GM21576 (cell line): Measurements from ENCODE around the gene CSGALNACT2.
"Not testable (repeated sequence)": the region's sequence is repeated elsewhere in the genome, so short reads cannot be mapped to it uniquely, and the experiment has no call there.

Source experiments
- ATAC-seq: cut with Tn5 transposase; IDR thresholded peaks from one replicate; pipeline ENCODE4 v1.9.1; 2021; ENCODE audit warnings: mild to moderate bottlenecking, moderate library complexity; ENCODE audit not compliant: unreplicated experiment

The CSGALNACT2 gene, protein sequence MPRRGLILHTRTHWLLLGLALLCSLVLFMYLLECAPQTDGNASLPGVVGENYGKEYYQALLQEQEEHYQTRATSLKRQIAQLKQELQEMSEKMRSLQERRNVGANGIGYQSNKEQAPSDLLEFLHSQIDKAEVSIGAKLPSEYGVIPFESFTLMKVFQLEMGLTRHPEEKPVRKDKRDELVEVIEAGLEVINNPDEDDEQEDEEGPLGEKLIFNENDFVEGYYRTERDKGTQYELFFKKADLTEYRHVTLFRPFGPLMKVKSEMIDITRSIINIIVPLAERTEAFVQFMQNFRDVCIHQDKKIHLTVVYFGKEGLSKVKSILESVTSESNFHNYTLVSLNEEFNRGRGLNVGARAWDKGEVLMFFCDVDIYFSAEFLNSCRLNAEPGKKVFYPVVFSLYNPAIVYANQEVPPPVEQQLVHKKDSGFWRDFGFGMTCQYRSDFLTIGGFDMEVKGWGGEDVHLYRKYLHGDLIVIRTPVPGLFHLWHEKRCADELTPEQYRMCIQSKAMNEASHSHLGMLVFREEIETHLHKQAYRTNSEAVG

DNA sequence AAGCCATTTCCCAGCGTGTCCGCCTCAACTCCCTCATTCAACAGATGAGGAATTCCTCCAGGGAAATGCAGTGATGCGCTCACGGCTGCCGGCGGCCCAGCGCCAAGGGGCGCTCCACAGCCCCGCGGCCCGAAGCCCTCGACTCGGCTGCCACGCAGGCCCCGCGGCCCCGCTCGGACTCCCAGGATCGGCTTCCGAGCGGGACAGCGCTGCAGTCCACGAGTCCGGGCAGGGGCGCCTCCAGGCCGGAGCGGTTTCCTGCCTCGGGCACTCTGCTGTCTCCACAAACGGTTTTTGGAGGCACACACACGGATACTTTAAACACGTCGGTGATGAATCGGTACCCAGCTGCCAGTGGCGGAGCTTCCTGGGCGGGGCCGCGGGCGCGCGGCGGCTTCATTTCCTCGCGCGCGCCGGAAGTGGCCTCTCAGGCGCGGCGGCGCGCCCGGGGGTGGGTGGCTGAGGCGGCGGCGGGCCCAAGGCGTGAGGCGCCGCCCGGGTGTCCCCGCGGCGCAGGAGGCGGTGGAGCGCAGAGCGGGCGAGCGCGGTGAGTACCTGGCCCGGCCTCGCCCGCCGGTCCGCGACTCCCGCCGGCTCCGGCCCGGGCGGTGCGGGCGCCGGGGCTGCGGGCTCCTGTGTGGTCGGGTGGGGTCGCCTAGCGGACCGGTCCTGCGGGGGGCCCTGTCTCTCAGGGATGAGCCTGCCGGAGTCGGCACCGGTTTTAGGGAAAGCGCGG is at the start of gene CSGALNACT2:
Gene CSGALNACT2 (plus strand): TSS at position 425 of the 736 bp plus-strand sequence. CDS start 16,705 bp downstream, outside the sequence.
- ATAC-seq = peak; percentile 54

DNA sequence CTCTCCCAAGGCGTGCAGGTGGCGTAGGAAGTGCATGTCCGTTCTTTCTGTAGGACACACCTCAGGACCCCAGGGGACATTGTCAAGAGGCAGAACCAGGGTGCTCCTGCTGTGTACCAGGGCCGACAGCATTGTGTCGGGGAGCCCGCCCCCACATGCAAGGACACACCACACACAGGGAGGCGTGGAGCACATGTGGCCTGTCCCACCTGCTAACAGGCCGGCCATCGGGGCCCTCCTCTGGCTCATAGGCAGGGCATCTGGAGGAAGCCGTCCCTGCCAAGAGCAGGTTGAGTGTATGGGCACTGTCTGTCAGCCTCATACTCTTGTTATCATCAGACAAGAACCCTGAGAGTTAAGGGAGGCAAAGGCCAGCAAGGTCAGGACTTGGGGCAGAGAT is 48.7 kb upstream of the CSGALNACT2 start:
- ATAC-seq = no peak

DNA sequence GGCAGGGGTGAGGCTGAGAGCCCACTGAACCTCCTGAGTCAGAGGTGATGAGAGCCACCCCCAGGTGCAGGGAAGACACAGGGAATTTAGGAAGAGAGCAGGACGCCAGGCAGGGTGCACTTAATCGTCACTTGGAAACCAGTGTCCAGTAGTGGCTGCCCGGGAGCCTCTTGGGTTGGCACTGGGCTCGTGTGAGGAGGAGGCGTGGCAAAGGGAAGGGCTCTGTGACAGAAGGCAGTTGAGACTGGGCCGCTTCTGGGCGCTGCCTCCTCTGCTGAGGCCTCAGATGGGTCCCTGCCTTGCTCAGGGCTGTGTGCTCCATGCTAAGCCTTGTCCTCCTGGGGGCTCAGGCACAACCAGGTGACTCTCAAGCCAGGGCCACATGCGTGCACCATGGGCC is 48.1 kb upstream of the CSGALNACT2 start:
- ATAC-seq = no peak

DNA sequence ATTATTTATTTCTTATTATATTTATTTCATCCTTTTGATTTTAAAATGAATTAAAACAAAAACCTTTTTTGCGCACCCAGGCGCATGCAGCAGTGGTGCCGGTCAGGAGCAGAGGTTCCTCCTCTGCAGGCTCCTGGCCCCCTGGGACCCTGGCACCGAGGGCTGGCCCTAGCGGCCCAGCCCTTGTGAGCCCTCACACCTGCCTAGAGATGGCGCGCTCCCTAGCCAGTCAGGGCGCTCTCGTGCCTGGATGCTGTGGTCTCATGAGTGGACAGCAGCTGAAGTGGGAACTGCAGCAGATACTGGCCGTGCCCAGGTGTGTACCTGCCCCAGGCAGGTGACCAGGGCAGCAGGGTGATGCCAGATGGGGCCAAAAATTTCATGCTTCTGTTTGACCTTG is 47.6 kb upstream of the CSGALNACT2 start:
- ATAC-seq = no peak

DNA sequence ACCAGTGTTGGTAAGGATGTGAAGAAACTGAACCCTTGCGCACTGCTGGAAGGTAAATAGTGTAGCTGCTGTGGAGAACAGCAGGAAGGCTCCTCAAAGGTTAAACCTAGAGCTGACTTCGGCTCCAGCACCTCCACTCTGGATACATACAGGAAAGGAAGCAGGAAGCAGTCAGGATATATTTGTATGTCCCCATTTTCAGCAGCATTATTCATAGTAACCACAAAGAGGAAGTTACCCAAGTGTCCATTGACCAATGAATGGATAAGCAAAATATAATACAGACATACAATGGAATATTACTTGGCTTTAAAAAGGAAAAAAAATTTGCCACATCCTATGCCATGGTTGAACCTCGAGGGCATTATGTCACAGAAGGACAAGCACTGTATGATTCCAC is 46.4 kb upstream of the CSGALNACT2 start:
- ATAC-seq = no peak

DNA sequence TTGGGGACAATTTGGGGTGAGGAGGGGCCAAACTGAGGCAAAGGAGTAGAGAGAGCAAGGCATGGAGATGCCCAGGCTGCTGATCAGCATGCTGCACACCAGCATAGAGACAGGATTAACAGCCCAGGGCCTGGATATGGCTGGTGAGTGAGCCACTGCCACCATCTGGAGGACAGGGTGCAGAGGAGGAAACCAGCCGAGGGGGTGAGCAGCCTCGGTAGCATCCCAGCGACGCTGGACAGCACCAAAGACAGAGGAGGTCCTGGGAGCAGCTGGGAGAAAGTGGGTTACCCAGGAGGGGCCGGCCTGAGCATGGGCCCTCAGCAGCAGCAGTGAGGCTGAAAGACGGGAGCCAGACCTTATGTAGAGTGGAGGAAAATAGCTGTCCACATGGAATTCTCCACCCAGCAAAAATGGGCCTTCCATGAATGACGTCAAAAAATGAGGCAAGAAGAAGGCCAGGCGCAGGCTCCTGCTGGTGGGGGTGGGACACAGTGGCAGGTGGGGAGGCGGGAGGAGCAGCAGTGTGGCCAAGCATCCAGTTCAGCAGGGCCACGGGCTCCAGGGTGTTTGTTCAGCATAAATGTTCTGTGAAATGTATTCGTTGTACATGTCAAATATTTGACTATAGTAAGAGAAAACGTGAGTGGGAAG is 44.7 kb upstream of the CSGALNACT2 start:
- no peak for ATAC-seq

DNA sequence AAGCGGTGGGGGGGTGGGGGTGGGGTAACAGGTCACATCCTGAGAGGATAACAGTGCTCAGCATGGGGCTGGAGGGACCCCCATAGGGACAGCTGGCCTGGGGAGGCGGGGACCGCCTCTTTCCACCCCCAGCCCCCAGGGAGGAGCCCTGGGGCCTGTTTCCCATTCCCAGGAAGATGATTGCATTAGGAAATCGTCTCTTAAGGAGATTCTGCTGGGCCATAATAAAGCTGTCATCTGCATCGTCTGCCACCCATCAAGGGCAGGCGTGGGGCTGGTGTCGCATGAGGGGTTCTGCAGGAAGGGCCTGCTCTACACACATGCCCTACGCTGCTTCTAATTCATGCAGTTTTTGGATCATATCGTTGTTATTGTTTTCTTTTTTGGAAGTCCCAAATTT is 44.2 kb upstream of the CSGALNACT2 start:
- ATAC-seq = no peak

DNA sequence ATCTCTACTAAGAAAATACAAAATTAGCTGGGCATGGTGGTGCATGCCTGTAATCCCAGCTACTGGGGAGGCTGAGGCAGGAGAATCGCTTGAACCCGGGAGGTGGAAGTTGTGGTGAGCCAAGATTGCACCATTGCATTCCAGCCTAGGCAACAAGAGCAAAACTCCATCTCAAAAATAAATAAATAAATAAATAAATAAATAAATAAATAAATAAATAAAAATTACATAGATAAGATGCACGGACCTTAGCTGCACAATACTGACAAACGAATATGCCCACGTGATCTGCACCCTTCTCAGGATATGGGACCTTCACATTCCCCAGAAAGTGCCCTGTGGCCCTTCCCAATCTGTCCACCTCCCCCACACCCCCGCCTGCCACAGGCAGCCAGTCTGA is 38.9 kb upstream of the CSGALNACT2 start:
- ATAC-seq = not testable (repeated sequence)

DNA sequence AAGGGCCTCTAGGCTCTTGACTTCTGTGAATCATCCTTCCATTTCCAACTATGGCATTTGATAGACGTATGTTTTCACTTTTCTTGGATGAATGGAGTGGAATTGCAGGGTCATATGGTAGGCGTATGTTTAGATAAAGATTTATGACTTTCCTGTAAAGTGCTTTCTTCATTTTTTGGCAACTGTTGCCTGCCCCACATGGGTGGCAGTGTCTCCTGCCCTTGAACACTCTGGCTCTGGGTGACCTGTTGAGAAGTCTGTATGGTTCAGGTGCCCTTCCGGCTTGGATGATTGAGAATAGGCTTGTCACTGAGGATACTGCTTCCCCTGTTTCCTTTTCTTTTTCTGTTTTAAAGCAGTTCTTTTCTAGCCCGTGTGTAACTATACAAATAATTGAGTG is 38.3 kb upstream of the CSGALNACT2 start:
- ATAC-seq = no peak

DNA sequence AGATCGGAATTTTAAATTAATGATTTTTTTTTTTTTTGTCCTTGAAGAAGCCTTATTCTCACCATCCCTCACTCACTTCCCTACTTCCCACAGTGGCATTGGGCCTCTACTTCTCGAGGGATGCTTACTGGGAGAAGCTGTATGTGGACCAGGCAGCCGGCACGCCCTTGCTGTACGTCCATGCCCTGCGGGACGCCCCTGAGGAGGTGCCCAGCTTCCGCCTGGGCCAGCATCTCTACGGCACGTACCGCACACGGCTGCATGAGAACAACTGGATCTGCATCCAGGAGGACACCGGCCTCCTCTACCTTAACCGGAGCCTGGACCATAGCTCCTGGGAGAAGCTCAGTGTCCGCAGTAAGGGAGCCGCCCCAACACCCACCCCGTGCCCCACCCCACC is 37.9 kb upstream of the CSGALNACT2 start:
- ATAC-seq = no peak

DNA sequence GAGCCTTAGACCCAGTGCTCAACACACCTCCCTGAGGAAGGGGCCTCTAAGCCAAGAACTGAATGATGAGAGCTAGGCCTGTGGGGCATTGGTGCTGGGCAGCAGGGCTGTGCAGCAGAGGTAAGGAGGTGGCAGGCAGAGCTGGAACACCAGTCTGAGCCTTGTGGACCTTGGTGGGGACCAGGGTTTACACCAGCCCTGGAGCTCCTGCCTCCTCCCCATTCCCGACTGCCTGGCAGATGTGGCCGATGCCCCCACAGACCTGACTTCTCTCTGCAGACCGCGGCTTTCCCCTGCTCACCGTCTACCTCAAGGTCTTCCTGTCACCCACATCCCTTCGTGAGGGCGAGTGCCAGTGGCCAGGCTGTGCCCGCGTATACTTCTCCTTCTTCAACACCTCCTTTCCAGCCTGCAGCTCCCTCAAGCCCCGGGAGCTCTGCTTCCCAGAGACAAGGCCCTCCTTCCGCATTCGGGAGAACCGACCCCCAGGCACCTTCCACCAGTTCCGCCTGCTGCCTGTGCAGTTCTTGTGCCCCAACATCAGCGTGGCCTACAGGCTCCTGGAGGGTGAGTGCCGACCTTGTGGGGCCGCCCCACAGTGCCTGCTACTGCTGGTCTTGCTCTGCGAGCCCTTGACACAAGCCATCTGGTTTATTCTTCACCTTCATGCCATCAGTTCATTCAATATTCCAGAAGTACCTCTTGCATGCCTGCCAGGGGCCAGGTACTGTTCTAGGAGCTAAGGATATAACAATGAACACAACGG is 36.0 kb upstream of the CSGALNACT2 start:
- ATAC-seq = no peak

DNA sequence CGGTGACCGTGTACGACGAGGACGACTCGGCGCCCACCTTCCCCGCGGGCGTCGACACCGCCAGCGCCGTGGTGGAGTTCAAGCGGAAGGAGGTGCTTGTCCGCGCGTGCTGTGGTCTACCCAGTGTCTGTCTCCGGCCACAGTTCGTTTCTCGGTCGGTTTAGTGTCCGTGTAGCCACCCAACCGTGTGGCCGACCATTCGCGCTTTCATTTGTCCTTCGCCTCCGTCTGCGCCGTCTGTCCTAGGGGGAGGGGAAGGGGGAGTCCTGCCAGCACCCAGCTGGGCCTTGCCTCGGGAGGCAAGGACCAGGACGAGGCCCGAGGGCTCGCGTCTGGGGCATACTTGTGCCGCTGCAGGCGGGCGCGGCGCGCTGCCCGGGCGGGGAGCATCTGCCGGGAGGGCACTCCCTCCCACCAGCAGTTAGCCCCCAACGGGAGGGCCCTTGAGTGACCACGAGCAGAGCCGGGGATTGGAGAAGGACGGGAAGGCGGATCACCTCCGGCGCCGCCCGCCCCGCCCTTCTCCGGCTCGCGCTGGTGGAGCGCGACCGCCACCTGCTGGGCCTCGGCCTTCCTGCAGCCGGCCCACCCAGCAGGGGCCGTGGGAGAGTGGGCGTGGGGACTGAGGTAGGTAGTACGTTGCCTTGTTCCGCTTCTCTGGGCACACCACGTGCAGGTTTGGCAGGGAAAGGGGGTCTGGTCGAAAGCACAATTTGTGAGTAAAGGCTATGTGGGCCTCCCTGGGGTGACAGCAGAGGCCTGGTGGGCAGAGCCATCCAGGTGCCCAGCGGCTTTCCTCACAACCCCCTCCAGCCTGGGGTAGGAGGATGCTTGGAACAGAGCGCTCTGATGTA is 32.9 kb upstream of the CSGALNACT2 start:
- peak; percentile 70 for ATAC-seq

DNA sequence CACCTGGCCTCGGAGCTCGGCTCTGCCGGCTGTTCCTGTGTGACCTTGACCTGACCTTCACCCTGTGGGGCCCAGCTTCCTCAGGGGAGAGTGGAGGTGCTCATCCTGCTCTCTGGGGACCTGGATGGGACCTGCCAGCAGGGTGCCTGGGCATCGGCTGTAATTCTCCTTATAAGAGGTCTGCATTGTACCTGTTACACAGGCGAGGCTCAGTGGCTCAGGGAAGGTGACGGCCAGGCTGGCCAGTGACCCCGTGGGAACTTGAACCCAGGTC is 32.4 kb upstream of the CSGALNACT2 start:
- no peak for ATAC-seq

DNA sequence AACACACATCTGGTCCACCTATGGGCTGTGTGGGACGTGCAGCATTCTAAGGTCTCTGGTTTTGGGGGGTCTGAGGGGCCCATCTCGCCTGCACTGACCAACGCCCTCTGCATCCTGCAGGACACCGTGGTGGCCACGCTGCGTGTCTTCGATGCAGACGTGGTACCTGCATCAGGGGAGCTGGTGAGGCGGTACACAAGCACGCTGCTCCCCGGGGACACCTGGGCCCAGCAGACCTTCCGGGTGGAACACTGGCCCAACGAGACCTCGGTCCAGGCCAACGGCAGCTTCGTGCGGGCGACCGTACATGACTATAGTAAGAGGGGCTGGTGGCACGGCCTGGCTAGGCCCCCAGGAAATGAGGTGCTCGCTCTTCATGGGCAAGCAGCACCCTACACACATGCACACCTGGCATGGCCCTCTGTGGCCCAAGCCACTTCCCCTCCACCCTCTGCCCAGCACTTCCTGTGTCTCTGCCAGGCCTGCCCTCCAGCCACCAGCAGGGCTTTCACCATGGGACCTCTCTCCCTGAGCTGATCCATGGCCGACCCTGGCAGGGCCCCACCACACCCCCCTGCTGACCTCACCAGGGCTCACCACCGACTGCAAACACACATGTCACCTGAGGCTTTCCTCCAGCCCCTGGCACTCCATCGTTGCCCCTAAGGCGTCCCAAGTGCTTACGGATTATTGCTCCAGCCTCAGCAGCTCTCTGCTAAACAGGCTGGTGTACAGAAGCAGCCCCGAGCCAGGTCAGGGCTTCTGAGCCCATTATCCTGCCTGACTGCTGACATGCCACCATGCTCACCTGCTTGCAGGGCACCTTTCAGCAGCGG is 31.8 kb upstream of the CSGALNACT2 start:
- no peak for ATAC-seq

DNA sequence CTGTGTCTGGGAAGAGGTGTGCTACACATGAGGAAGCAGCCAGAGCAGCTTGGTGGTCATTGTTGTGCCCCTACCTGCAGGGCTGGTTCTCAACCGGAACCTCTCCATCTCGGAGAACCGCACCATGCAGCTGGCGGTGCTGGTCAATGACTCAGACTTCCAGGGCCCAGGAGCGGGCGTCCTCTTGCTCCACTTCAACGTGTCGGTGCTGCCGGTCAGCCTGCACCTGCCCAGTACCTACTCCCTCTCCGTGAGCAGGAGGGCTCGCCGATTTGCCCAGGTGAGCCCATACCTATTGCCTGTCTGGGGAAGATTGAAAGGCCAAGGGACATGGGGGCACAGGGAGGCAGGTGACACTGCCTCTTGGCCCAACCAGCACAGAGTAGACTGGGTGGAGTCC is 29.3 kb upstream of the CSGALNACT2 start:
- ATAC-seq = no peak

DNA sequence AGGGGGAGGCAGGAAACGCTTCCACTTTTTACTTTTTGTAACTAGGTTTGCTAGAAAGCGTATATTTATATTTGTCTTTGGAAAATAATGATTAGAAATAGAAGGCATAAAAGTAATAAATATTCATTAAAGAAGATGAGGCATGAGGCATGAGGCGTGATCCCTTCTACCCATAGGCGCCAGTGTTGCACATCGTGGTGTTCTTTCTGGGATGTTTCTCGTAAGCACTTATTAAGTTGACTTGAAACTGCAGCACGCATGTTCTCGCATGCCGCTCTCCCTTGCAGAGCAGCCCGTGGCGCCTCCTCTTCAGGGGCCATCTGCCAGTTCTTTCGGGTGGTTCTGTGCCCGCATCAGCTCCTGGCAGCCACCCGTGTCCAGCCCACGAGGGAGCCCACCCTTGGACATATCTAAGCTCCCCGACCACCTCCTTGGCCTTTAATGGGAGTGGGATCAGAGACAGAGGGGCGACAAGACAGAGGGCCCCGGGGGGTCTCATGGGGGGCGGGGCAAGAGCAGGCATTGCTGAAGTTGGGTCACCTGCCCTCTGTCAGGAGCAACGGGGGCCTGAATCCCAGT is 28.5 kb upstream of the CSGALNACT2 start:
- no peak for ATAC-seq

DNA sequence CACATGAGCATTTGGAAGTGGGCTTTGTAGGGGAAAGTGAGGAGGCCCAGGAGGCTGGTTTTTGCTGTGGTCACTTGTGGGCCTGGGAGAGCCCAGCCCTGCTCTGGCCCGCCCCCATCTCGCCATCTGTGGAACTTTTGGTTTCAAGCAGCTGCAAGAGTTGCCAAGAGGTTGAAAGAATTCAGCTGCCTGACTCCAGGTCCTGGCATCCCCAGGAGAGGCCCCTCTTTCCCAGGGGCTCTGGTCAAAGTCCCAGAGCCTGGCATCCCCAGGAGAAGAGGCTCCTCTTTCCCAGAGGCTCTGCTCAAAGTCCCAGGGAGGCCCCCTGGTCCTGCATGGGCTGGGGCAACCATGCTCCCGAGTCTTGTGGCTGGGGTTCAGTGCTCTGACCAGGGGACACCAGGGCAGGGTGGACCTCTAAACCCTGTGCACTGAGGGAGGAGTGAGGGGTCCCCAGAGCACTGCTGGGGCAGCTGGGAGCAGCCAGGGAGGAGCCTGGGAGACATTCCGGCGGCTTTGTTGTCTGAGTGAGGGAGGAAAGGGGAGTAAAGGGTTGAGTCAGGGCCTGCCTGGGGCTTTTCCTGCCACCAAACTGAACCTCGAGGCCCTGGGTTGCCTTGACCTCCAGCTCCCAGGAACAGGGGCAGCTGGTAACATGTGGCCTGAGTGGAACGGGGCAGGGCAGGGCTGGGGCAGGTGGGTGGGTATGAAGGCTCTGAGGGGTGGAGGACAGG is 27.7 kb upstream of the CSGALNACT2 start:
- ATAC-seq = peak; percentile 64

DNA sequence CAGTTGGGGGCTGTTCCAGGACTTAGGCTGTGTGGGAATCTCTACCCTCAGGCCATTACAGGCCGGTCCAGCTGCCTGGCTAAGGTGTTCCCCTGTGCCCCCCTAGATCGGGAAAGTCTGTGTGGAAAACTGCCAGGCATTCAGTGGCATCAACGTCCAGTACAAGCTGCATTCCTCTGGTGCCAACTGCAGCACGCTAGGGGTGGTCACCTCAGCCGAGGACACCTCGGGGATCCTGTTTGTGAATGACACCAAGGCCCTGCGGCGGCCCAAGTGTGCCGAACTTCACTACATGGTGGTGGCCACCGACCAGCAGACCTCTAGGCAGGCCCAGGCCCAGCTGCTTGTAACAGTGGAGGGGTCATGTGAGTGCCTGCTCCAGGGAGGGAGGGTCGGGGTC is 27.1 kb upstream of the CSGALNACT2 start:
- no peak for ATAC-seq
